ENCODE results near the gene TXNRD2.
A peak's percentile ranks its signal among the peaks of the same experiment; 100 is the strongest.

The TXNRD2 gene

DNA sequence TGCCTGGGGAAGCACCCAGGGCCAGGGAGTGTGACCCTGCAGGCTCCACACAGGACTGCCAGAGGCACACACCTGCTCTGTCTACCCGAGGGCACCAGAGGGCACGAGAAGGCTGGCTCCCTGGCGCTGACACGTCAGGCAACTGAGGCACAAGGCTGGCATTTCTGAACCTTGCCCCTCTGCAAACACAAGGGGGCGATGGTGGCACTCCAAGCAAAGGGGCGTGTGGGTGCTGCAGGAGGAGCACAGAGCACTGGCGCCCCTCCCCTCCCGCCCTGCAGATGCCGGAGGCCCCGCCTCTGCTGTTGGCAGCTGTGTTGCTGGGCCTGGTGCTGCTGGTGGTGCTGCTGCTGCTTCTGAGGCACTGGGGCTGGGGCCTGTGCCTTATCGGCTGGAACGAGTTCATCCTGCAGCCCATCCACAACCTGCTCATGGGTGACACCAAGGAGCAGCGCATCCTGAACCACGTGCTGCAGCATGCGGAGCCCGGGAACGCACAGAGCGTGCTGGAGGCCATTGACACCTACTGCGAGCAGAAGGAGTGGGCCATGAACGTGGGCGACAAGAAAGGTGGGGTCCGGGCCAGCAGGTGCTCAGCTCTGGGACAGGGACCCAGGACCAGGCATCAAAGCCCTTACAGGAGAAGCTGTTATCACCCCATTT is 20.8 kb upstream of the TXNRD2 start:
- DNase-seq (ENCODE audit: insufficient read length, low spot score) (peak; percentile 89), FAIRE-seq (no peak)
- TF ChIP-seq SPI1 (IDR thresholded peaks at IDR 0.05; ENCODE audit: low read depth, low read length) (no peak), TAF1 (IDR thresholded peaks at IDR 0.05; ENCODE audit: low read depth, low read length) (no peak), PAX5 (IDR thresholded peaks at IDR 0.05; ENCODE audit: insufficient read depth, low read length, severe bottlenecking) (no peak), POU2F2 (IDR thresholded peaks at IDR 0.05; ENCODE audit: low read depth, low read length) (no peak)

- TF ChIP-seq POU2F2 (IDR thresholded peaks at IDR 0.05; ENCODE audit: low read depth, low read length) = no peak
- no peak for TF ChIP-seq POLR2AphosphoS5 (IDR thresholded peaks at IDR 0.05; ENCODE audit: low read depth, low read length)
- TF ChIP-seq SPI1 (IDR thresholded peaks at IDR 0.05; ENCODE audit: low read depth, low read length) = no peak
- TF ChIP-seq TAF1 (IDR thresholded peaks at IDR 0.05; ENCODE audit: low read depth, low read length) = no peak
- no peak for TF ChIP-seq PAX5 (IDR thresholded peaks at IDR 0.05; ENCODE audit: insufficient read depth, low read length, severe bottlenecking)
- TF ChIP-seq POLR2A (IDR thresholded peaks at IDR 0.05; ENCODE audit: low read depth, low read length) = no peak
- DNase-seq (ENCODE audit: insufficient read length, low spot score) (no peak), FAIRE-seq (no peak)
Observed at GRCh38 chr22:19961868-19962245, 20.2 kb upstream of the TXNRD2 start.

DNA sequence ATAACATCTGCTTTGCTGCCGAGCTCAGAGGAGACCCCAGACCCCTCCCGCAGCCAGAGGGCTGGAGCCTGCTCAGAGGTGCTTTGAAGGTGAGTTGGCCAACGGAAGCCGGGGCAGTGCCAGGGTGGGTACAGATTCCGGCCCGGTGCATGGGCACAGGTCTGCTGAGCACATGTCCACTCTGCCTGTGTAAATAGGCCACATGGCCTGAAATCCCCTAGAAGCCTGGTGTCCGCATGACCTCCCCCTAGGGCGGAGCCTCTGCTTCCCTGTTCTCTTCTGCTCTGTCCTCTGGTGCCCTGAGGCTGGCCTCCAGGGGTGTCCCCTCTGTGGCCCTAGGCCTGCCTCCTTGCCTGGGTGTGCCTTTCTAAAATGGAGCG is 19.6 kb upstream of the TXNRD2 start:
- no peak for DNase-seq (ENCODE audit: insufficient read length, low spot score)
- FAIRE-seq = no peak
- TF ChIP-seq POLR2AphosphoS5 (IDR thresholded peaks at IDR 0.05; ENCODE audit: low read depth, low read length) = no peak
- TF ChIP-seq PAX5 (IDR thresholded peaks at IDR 0.05; ENCODE audit: insufficient read depth, low read length, severe bottlenecking) = no peak
- TF ChIP-seq POLR2A (IDR thresholded peaks at IDR 0.05; ENCODE audit: low read depth, low read length) = no peak
- TF ChIP-seq POU2F2 (IDR thresholded peaks at IDR 0.05; ENCODE audit: low read depth, low read length) = no peak
- TF ChIP-seq TAF1 (IDR thresholded peaks at IDR 0.05; ENCODE audit: low read depth, low read length) = no peak
- TF ChIP-seq SPI1 (IDR thresholded peaks at IDR 0.05; ENCODE audit: low read depth, low read length) = no peak

GRCh38 chr22:19960491-19961200 is 19.0 kb upstream of the TXNRD2 start:
- TF ChIP-seq POU2F2 (IDR thresholded peaks at IDR 0.05; ENCODE audit: low read depth, low read length) = no peak
- no peak for TF ChIP-seq POLR2AphosphoS5 (IDR thresholded peaks at IDR 0.05; ENCODE audit: low read depth, low read length)
- no peak for TF ChIP-seq SPI1 (IDR thresholded peaks at IDR 0.05; ENCODE audit: low read depth, low read length)
- TF ChIP-seq TAF1 (IDR thresholded peaks at IDR 0.05; ENCODE audit: low read depth, low read length) = no peak
- TF ChIP-seq PAX5 (IDR thresholded peaks at IDR 0.05; ENCODE audit: insufficient read depth, low read length, severe bottlenecking) = no peak
- no peak for TF ChIP-seq POLR2A (IDR thresholded peaks at IDR 0.05; ENCODE audit: low read depth, low read length)
- no peak for DNase-seq (ENCODE audit: insufficient read length, low spot score)
- no peak for FAIRE-seq

- TF ChIP-seq TAF1 (IDR thresholded peaks at IDR 0.05; ENCODE audit: low read depth, low read length) (no peak), POU2F2 (IDR thresholded peaks at IDR 0.05; ENCODE audit: low read depth, low read length) (no peak), PAX5 (IDR thresholded peaks at IDR 0.05; ENCODE audit: insufficient read depth, low read length, severe bottlenecking) (no peak), POLR2AphosphoS5 (IDR thresholded peaks at IDR 0.05; ENCODE audit: low read depth, low read length) (no peak), SPI1 (IDR thresholded peaks at IDR 0.05; ENCODE audit: low read depth, low read length) (no peak), POLR2A (IDR thresholded peaks at IDR 0.05; ENCODE audit: low read depth, low read length) (no peak)
- FAIRE-seq (no peak), DNase-seq (ENCODE audit: insufficient read length, low spot score) (no peak)
Observed at GRCh38 chr22:19959587-19960490, 18.2 kb upstream of the TXNRD2 start.

- DNase-seq (ENCODE audit: insufficient read length, low spot score) = no peak
Observed at GRCh38 chr22:19959043-19959586, 17.5 kb upstream of the TXNRD2 start.

DNA sequence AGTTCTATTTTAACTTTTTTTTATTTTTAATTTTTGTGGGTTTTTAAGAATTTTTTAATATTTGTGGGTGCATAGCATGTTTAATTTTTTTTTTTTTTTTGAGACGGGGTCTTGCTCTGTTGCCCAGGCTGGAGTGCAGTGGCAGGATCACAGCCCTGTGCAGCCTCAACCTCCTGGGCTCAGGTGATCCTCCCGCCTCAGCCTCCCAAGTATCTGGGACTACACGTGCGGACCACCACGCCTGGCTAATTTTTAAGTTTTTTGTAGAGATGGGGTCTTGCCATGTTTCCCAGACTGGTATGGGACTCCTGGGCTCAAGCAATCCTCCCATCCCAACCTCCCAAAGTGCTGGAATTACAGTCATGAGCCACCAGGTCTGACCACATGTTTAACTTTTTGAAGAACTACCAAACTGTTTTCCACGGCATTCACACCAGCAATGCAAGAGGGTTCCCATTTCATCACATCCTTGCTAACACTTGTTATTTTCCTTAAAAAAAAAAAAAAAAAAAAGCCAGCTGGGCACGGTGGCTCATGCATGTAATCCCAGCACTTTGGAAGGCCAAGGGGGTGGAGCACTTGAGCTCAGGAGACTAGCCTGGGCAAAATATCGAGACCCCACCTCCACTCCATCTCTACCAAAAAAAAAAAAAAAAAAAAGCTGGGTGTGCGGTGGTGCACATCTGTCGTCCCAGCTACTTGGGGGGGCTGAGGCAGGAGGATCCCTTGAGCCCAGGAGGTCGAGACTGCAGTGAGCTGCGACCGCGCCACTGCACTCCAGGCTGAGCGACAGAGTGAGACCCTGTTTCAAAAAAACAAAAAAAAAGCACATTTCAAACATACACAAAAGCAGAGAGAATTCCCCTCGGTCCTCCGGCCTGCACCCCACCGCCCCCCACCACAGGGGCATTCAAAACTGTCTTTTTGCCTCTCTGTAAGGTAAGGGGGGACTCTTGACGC is 16.7 kb upstream of the TXNRD2 start:
- DNase-seq (ENCODE audit: insufficient read length, low spot score) = no peak
- FAIRE-seq = no peak
- TF ChIP-seq POLR2A (IDR thresholded peaks at IDR 0.05; ENCODE audit: low read depth, low read length) = no peak
- no peak for TF ChIP-seq POLR2AphosphoS5 (IDR thresholded peaks at IDR 0.05; ENCODE audit: low read depth, low read length)
- TF ChIP-seq TAF1 (IDR thresholded peaks at IDR 0.05; ENCODE audit: low read depth, low read length) = no peak
- no peak for TF ChIP-seq PAX5 (IDR thresholded peaks at IDR 0.05; ENCODE audit: insufficient read depth, low read length, severe bottlenecking)

More at GRCh38 chr22:19959043-19959586, 17.5 kb upstream of the TXNRD2 start:
- no peak for FAIRE-seq
- TF ChIP-seq TAF1 (IDR thresholded peaks at IDR 0.05; ENCODE audit: low read depth, low read length) = no peak
- TF ChIP-seq PAX5 (IDR thresholded peaks at IDR 0.05; ENCODE audit: insufficient read depth, low read length, severe bottlenecking) = no peak
- TF ChIP-seq SPI1 (IDR thresholded peaks at IDR 0.05; ENCODE audit: low read depth, low read length) = no peak
- no peak for TF ChIP-seq POLR2A (IDR thresholded peaks at IDR 0.05; ENCODE audit: low read depth, low read length)
- TF ChIP-seq POLR2AphosphoS5 (IDR thresholded peaks at IDR 0.05; ENCODE audit: low read depth, low read length) = no peak
- TF ChIP-seq POU2F2 (IDR thresholded peaks at IDR 0.05; ENCODE audit: low read depth, low read length) = no peak

DNA sequence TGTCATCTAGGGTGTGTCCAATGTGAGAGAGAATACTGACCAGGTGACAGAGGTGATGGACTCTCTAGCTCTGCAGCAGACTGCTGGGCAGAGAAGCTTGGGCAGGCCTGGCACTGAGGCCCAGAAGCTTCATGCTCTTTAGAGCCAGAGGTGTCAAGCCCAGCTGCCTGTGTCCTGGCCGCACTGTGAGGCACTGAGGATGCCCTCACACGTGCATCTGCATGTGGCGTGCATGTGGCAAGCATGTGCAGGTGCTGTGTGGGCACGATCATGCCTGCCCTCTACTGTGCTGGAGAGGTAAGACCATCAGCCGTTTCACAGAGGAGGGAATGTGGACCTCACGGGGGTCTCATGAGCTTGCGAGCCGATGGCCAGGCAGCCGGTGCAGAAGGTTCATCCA is 15.8 kb upstream of the TXNRD2 start:
- DNase-seq (ENCODE audit: insufficient read length, low spot score) (no peak), FAIRE-seq (no peak)
- TF ChIP-seq SPI1 (IDR thresholded peaks at IDR 0.05; ENCODE audit: low read depth, low read length) (no peak), TAF1 (IDR thresholded peaks at IDR 0.05; ENCODE audit: low read depth, low read length) (no peak), POLR2AphosphoS5 (IDR thresholded peaks at IDR 0.05; ENCODE audit: low read depth, low read length) (no peak), PAX5 (IDR thresholded peaks at IDR 0.05; ENCODE audit: insufficient read depth, low read length, severe bottlenecking) (no peak), POLR2A (IDR thresholded peaks at IDR 0.05; ENCODE audit: low read depth, low read length) (no peak), POU2F2 (IDR thresholded peaks at IDR 0.05; ENCODE audit: low read depth, low read length) (no peak)
